A549 (cell line): ENCODE measurements around the gene SNCB. TPM values are rescaled to one million over a fixed set of nuclear protein-coding genes. Genes with fewer than 3 reads are reported as not detected.

ENCODE experiments used
- ATAC-seq, 2 experiments: fragments of 200-7000 bp in 1 of 2; fragments of >200 bp in 1 of 2; cut with Nextera tagmentation in 1 of 2; cut with Tn5 transposase in 1 of 2; 3 replicates each; pipeline versions ENCODE4 v1.8.0 to v1.9.1; 2018 to 2020; ENCODE audit warnings: mild to moderate bottlenecking in 1 of 2, moderate library complexity in 1 of 2
- CTCF ChIA-PET: fragments of 300-600 bp; sonication (Branson Sonifier 250); formaldehyde crosslinking; extraction: SDS; loops from one replicate; lab custom pipeline; 2021; ENCODE audit warnings: antibody characterized with exemption, inconsistent platforms; lab: Yijun Ruan, JAX
- POLR2A ChIA-PET: fragments of 350-600 bp; formaldehyde crosslinking; extraction: SDS; loops from one replicate; lab custom pipeline; 2021; ENCODE audit warnings: antibody characterized with exemption, inconsistent platforms; lab: Yijun Ruan, JAX
- DNase-seq, 2 experiments: peaks; one replicate each; pipeline versions ENCODE4 v3.0.0 to v3.0.0-alpha.2; 2011 to 2016; ENCODE audit warnings: low read depth in 1 of 2, low spot score in 1 of 2
- FAIRE-seq: peaks from 2 replicates; lab custom pipeline; 2011; peaks lifted over from hg19 to GRCh38; lab: Jason Lieb, UNC
- H3K27ac ChIP-seq, 2 experiments: fragments of >200 bp; sonication (Bioruptor Twin); formaldehyde crosslinking; 3 replicates each; pipeline ENCODE4 v1.5.1; 2016 to 2017
- H3K4me1 ChIP-seq: fragments of >200 bp; sonication (Bioruptor Twin); formaldehyde crosslinking; 3 replicates; pipeline ENCODE4 v1.6.1; 2016
- H3K4me2 ChIP-seq: fragments of >200 bp; sonication (Bioruptor Twin); formaldehyde crosslinking; 3 replicates; pipeline ENCODE4 v1.6.1; 2016
- H3K4me3 ChIP-seq: fragments of >200 bp; sonication (Bioruptor Twin); formaldehyde crosslinking; 3 replicates; pipeline ENCODE4 v1.5.1; 2016
- H3K9me3 ChIP-seq: fragments of >200 bp; sonication (Bioruptor Twin); formaldehyde crosslinking; 3 replicates; pipeline ENCODE4 v1.6.1; 2016
- CHD2 ChIP-seq: fragments of 150-350 bp; IDR thresholded peaks from 2 replicates; pipeline ENCODE4 v1.6.1; 2014; ENCODE audit warnings: low read length; ENCODE audit not compliant: partially characterized antibody
- CHD4 ChIP-seq: fragments of 200-600 bp; sonication (generic); IDR thresholded peaks from 2 replicates; pipeline ENCODE4 v1.6.1; 2016; ENCODE audit warnings: antibody characterized with exemption, mild to moderate bottlenecking, borderline replicate concordance
- EHMT2 ChIP-seq: fragments of 200-600 bp; sonication (generic); IDR thresholded peaks from 2 replicates; pipeline ENCODE4 v1.6.1; 2016; ENCODE audit warnings: antibody characterized with exemption, low read depth, mild to moderate bottlenecking, moderate library complexity
- GATA3 ChIP-seq: IDR thresholded peaks from 2 replicates; pipeline ENCODE4 v1.6.1; 2012; ENCODE audit warnings: borderline replicate concordance
- HOXA7 ChIP-seq: fragments of 250-450 bp; sonication (Bioruptor Pico); IDR thresholded peaks from 2 replicates; pipeline ENCODE4 v1.5.0; 2020; ENCODE audit warnings: mild to moderate bottlenecking, moderate library complexity
- HOXB5 ChIP-seq: fragments of 250-450 bp; sonication (Bioruptor Pico); IDR thresholded peaks from 2 replicates; pipeline ENCODE4 v1.5.0; 2020; ENCODE audit warnings: mild to moderate bottlenecking, moderate library complexity
- JUN ChIP-seq, 2 experiments: fragments of >200 bp; sonication (Bioruptor Twin); formaldehyde crosslinking; IDR thresholded peaks; 2 replicates in 1 of 2; 3 replicates in 1 of 2; pipeline ENCODE4 v1.6.1; 2016 to 2017
- MAFK ChIP-seq: fragments of 450-650 bp; IDR thresholded peaks from 2 replicates; pipeline ENCODE4 v1.6.1; 2014; ENCODE audit not compliant: partially characterized antibody
- MYC ChIP-seq: IDR thresholded peaks from 2 replicates; pipeline ENCODE4 v1.6.1; 2012; ENCODE audit warnings: mild to moderate bottlenecking, inconsistent platforms, low read length, improper control_type of control experiment, borderline replicate concordance
- NFE2L2 ChIP-seq: fragments of 150-350 bp; conservative IDR thresholded peaks from 2 replicates; pipeline ENCODE4 v1.6.1; 2014; ENCODE audit warnings: low read length
- NPAS2 ChIP-seq: fragments of 250-450 bp; sonication (Bioruptor Pico); IDR thresholded peaks from 2 replicates; pipeline ENCODE4 v1.8.0; 2022; ENCODE audit warnings: mild to moderate bottlenecking, moderate library complexity, borderline replicate concordance
- NR3C1 ChIP-seq: fragments of >200 bp; sonication (Bioruptor Twin); formaldehyde crosslinking; IDR thresholded peaks from 3 replicates; pipeline ENCODE4 v1.6.1; 2017
- PHF8 ChIP-seq: fragments of 200-600 bp; sonication (generic); IDR thresholded peaks from 2 replicates; pipeline ENCODE4 v1.6.1; 2016; ENCODE audit warnings: low read depth, mild to moderate bottlenecking, antibody characterized with exemption, moderate library complexity, borderline replicate concordance
- POLR2A ChIP-seq: IDR thresholded peaks from 2 replicates; pipeline ENCODE4 v1.6.1; 2012; ENCODE audit warnings: mild to moderate bottlenecking, low read length
- RARB ChIP-seq: fragments of 250-450 bp; sonication (Bioruptor Pico); IDR thresholded peaks from 2 replicates; pipeline ENCODE4 v1.8.0; 2021; ENCODE audit warnings: mild to moderate bottlenecking, moderate library complexity
- RCOR1 ChIP-seq: fragments of 150-350 bp; IDR thresholded peaks from 2 replicates; pipeline ENCODE4 v1.6.1; 2014; ENCODE audit warnings: antibody characterized with exemption, low read length, low read depth
- RFX5 ChIP-seq: fragments of 450-650 bp; IDR thresholded peaks from 2 replicates; pipeline ENCODE4 v1.7.1; 2014; ENCODE audit warnings: antibody characterized with exemption, mild to moderate bottlenecking, moderate library complexity
- RNF2 ChIP-seq: fragments of 200-600 bp; sonication (generic); IDR thresholded peaks from 2 replicates; pipeline ENCODE4 v1.6.1; 2016; ENCODE audit warnings: low read depth, mild to moderate bottlenecking, antibody characterized with exemption, moderate library complexity, borderline replicate concordance
- SREBF2 ChIP-seq: fragments of 450-650 bp; IDR thresholded peaks from 2 replicates; pipeline ENCODE4 v1.6.1; 2014; ENCODE audit warnings: mild to moderate bottlenecking, moderate library complexity
- ZFP36 ChIP-seq: fragments of 450-650 bp; IDR thresholded peaks from 2 replicates; pipeline ENCODE4 v1.6.1; 2014; ENCODE audit warnings: borderline replicate concordance; ENCODE audit not compliant: partially characterized antibody
- WGBS: methylation state at CpG from one replicate; pipeline ENCODE4 v1.1.6; 2017; ENCODE audit errors: missing lambda C conversion rate; 5-methylcytosine and 5-hydroxymethylcytosine counted together
- polyA plus RNA-seq, 4 experiments: library from polyadenylated mRNA; depleted of rRNA in 3 of 4; stranded (reverse); fragments of >200 nt; fragmentation: RNase III in 1 of 4; extraction: RNeasy Plus Mini Kit Qiagen cat#74134 plus additional on column Dnase treatment in 1 of 4; gene quantifications; 2 replicates in 3 of 4; 3 replicates in 1 of 4; pipeline ENCODE4 v1.2.3, GENCODE V29; 2011 to 2017
- TF ChIP-seq, protein P1 (sequence below): IDR thresholded peaks from 2 replicates; pipeline ENCODE4 v1.6.1; 2012
- TF ChIP-seq, protein P2 (sequence below): fragments of 450-650 bp; IDR thresholded peaks from 2 replicates; pipeline ENCODE4 v1.6.1; 2014; ENCODE audit warnings: antibody characterized with exemption

SNCB gene
- polyA plus RNA-seq, 2 of the 4 experiments (the other 2 are of a cell fraction): 0.37 to 0.74 TPM

DNA sequence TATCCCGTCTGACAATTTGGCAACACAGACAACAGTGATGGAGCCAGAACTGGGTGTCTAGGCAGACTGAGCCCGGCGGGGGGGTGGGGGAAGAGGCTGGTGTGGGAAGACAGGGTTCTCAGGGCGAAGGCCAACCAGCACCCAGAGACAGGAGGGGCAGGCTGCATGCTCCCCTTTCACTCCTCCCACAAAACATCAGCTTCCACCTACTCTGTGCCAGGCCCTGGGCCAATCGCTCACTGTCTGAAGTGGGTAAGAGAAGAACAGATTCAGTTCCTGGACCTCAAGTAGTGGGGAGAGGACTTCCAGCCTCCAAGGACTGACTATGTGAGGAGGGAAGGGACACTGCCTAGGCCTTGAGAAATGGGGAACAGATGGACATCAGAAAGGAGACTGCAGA lies 2.8 kb downstream of the SNCB start:
- POLR2A ChIA-PET: no interaction called here
- FAIRE-seq (no peak), ATAC-seq (no peak), DNase-seq (no peak)
- no peak overlapping the region for H3K4me3 ChIP-seq
- peaks cover 8% of the 10 kb centered on the region; the same call in 1 of the 3 replicates for H3K4me1 ChIP-seq
- 65% methylated on average over 5 of the region's 5 CpGs for WGBS
- no peak overlapping the region for H3K27ac ChIP-seq
- no peak for TF ChIP-seq MAFK
- CTCF ChIA-PET: no interaction called here
- no peaks in the 10 kb centered on the region for H3K9me3 ChIP-seq
- H3K4me2 ChIP-seq: no peak overlapping the region

DNA sequence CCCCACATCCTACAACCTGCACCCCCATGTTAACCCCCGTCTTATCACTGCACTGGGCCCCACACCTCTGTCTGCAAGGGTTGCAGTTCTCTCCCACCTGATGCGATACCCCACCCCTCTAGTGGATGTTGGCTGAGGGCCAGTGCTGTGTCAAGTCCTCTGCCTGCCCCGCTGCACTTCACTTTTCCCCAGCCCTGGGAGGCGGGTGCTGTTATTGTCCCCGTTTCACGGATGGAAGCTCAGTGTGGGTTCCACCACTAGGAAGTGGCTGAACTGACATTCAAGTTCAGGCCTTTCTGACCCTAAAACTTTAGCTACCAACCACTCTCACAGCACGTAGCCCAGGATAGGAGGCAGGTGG lies 3.5 kb downstream of the SNCB start:
- ChIA-PET POLR2A (no interaction called here), CTCF (interaction anchor here (1.1 kb wide), 1 partner anchor 21 kb away, joined by 4 read pairs; the partner anchor contains the start of gene TSPAN17)
- H3K4me2 ChIP-seq: no peak overlapping the region
- H3K9me3 ChIP-seq: no peaks in the 10 kb centered on the region
- ATAC-seq (no peak), FAIRE-seq (no peak), DNase-seq (no peak)
- H3K27ac ChIP-seq: no peak overlapping the region
- H3K4me3 ChIP-seq: no peak overlapping the region
- peaks cover 8% of the 10 kb centered on the region; the same call in 1 of the 3 replicates for H3K4me1 ChIP-seq
- 80% methylated on average over 7 of the region's 7 CpGs for WGBS
- TF ChIP-seq HOXB5 (CRISPR knock-in tag) (no peak), POLR2A (no peak), RFX5 (no peak), ZFP36 (no peak), RCOR1 (no peak), GATA3 (no peak), EHMT2 (no peak), SREBF2 (no peak), NFE2L2 (no peak), MYC (no peak), JUN (IDR thresholded peaks at IDR 0.05) (no peak), RARB (no peak), NR3C1 (no peak), CHD2 (no peak), CHD4 (no peak), RNF2 (no peak)
- TF ChIP-seq, protein P1, sequence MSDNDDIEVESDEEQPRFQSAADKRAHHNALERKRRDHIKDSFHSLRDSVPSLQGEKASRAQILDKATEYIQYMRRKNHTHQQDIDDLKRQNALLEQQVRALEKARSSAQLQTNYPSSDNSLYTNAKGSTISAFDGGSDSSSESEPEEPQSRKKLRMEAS: no peak
- TF ChIP-seq, protein P2, sequence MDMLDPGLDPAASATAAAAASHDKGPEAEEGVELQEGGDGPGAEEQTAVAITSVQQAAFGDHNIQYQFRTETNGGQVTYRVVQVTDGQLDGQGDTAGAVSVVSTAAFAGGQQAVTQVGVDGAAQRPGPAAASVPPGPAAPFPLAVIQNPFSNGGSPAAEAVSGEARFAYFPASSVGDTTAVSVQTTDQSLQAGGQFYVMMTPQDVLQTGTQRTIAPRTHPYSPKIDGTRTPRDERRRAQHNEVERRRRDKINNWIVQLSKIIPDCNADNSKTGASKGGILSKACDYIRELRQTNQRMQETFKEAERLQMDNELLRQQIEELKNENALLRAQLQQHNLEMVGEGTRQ: no peak
- TF ChIP-seq, all 56 proteins: peak for 0

DNA sequence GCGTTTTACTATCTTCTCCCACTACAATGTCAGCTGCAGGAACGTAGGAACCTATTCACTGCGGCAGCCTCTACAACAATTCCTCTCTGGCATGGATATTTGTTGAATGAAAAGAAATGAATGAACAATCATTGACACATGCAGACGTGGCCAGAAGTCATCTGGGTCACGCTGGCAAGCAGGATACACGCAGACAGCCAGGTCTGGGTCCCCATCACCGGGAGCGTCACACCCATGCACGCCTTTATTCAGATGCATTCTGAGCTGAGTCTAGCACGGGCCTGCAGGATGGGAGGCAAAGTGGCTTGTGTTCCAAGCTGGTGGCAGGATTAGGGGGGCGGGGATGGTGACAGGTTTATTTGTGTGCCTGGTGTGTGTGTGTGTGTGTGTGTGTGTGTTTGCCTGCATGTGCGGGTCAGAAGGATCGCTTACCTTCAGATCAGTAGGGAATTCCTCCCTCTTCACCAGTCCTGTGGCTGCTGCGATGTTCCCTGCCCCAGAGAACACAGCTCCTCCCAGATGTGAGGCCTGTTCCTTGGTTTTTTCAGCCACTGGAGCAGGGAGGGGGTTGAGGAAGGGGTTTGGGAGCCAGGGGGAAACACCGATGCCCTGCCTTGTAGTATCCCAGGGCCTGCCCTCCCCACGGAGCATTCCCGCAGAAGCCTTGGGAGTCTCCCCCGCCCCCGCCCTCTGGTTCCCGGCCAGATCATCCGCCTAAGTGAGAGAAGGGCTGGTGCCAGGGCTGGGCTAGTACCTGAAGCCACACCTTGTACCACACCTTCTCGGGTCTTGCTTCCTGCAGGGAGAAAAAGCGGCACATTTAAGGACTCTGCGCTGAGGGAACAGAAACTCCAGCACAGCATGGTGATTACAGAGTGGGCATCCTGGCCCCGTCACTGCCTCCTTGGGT lies 4.1 kb downstream of the SNCB start:
- ATAC-seq (no peak), FAIRE-seq (no peak), DNase-seq (no peak)
- no peak overlapping the region for H3K4me2 ChIP-seq
- CTCF ChIA-PET: interaction anchor here (1.1 kb wide), 1 partner anchor 21 kb away, joined by 4 read pairs; the partner anchor contains the start of gene TSPAN17
- peaks cover 8% of the 10 kb centered on the region; the same call in 1 of the 3 replicates for H3K4me1 ChIP-seq
- H3K27ac ChIP-seq: no peak overlapping the region
- no peaks in the 10 kb centered on the region for H3K9me3 ChIP-seq
- POLR2A ChIA-PET: no interaction called here
- no peak for TF ChIP-seq NPAS2
- TF ChIP-seq JUN (IDR thresholded peaks at IDR 0.05): no peak
- TF ChIP-seq PHF8: no peak
- no peak for TF ChIP-seq HOXA7
- 71% methylated on average over 21 of the region's 25 CpGs for WGBS
- H3K4me3 ChIP-seq: no peak overlapping the region
